RPMI8226 (cell line): ENCODE data around the gene PPL.
"Not testable (repeated sequence)": the region's sequence is repeated elsewhere in the genome, so short reads cannot be mapped to it uniquely, and the experiment has no call there.

Experiments
- DNase-seq: peaks from one replicate; pipeline ENCODE4 v3.0.0-alpha.2; 2015

Gene PPL

GRCh38 chr16:4904108-4904941 is 32.6 kb downstream of the PPL start:
- no peak for DNase-seq

GRCh38 chr16:4902038-4902437 is 34.9 kb downstream of the PPL start:
- no peak for DNase-seq

DNA sequence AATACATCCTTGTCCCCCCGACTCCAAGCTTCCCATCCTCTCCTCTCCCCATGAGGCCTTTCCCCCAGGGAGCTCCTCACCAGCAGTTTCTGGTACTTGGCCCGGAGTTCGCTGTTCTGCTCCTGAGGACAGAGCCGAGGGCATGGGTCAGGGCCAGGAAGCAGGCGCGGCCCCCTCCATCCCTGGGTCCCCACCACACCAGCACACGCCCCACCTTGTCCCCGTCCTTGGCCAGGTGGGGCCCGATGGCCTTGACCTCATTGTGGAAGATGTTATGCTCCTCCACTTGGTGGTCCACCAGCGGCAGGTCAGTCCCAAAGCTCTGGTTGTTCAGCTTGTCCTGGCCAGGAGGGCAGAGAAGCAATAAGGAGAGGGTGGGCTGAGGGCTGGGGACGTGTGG is 36.2 kb downstream of the PPL start:
- no peak for DNase-seq

DNA sequence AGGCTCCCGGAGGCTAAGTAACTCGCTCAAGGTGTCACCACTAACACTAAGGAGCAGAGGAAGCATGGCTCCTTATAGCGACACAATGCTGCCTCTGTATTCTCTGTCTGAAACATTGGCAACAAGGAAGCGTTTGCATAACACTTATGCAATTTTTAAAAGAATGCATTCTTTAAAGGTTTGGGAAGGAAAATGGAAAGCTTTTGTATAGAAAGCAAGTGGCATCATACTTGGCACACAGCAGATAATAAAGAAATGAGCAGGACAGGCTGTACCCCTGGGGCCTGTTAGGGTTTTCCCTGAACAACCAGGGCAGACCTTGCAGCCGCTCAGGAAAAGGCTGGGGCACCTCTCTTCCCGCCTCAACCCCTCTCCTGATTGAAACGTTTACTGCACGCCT is 36.9 kb downstream of the PPL start:
- no peak for DNase-seq

DNA sequence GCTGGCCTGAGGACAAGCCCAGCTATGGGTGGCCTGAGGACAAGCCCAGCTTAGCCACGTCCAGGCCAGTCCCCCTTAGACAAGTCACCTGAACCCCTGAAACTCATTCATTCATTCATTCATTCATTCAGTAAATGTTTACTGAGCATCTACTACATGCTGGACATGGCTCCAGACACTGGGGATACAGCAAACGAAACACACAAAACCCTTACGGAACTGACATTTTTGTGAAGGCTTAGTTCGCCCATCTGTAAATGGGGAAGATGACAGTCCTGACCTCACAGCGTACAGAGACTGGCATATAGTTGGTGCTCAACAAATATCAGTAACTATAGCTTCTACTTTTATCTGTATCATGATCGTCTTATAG is 37.5 kb downstream of the PPL start:
- DNase-seq: no peak

DNA sequence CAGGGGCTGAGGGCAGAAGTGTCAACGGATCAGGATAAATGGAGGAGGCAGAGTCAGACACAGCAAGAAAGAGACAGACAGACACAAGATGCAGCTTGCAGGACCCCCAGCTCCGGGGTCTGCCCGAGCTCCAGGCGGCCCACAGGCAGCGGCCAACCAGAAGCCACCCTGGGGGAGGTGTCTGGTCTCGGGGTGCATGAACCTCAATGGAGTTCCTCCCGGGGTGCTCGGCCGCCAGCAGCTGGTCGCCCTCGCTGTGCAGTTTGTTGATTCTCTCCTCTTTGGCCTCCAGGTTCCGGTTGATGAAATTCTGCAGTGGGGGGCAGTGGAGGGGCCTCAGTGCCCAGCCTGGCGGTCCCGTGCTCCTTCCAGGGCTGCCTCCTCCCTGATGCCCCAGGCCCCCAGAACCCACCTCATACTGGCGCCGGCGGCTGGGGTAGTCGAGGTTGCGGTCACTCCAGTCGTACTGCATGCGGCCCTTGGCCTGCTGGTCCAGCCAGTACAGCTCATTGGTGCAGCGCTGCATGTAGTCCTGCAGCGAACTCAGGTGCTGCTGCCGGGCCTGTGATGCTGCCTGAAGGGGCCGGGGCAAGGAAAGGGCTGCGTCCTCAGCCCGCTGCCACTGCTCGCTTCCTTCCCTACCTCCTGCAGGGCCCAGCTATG is 38.0 kb downstream of the PPL start:
- no peak for DNase-seq

DNA sequence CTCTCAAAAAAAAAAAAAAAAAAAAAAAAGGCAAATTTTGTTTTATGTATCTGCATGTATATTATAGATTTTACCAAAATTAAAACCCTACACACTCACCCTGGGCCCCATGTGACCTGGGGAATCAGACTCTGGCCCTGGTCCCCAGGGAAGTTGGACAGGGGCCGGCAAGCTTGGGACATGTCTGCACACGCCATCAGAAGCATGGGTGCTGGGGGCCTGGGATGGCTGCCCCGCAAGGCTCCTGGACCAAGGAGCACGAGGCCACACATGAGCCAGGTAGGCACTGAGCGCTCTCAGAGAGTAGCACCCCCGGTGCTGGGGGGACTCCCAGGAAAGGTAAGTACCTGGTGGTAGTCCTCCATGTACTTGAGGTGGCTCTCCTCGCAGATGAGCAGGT is 39.6 kb downstream of the PPL start:
- no peak for DNase-seq

GRCh38 chr16:4896761-4897160 is 40.2 kb downstream of the PPL start:
- not testable (repeated sequence) for DNase-seq

DNA sequence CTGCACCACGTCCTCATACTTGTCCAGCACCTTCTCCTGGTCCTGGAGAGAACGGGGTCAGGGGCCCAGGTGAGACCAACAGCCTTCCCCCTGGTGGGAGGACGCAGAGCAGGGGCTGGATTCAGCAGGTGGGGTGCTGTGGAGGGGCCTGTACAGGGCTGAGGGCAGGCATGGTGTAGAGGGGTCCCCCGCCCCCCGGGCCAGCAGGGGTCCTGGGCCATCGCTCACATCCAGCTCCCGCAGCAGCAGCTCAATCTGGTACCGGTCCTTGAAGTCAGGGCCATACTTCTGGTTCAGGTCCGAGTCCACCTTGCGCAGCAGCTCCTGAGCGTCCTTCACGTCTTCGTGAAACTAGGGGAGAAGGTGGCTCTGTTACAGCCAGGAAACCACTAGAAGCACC is 41.6 kb downstream of the PPL start:
- DNase-seq: no peak

GRCh38 chr16:4894276-4895150 is 42.4 kb downstream of the PPL start:
- DNase-seq: no peak

GRCh38 chr16:4893103-4893862 is 43.7 kb downstream of the PPL start:
- no peak for DNase-seq

GRCh38 chr16:4892361-4893102 is 44.4 kb downstream of the PPL start:
- DNase-seq: no peak

DNA sequence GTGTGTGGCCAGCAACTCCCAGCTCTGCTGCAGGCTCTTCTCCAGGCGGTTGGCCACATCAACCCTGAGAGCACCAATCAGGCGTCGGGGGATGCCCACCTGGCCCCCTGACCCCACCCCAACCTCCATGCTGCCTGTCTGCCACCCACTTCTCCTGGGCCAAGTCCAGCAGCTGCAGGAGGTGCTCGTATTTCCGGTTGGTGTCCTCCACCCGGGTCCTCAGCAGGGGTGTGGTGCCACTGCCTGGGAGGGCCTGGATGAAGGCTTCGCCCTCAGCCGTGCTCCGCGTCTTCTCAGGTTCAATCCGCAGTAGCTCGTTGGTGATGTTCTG is 45.1 kb downstream of the PPL start:
- no peak for DNase-seq

GRCh38 chr16:4891097-4891885 is 45.7 kb downstream of the PPL start:
- DNase-seq: no peak

DNA sequence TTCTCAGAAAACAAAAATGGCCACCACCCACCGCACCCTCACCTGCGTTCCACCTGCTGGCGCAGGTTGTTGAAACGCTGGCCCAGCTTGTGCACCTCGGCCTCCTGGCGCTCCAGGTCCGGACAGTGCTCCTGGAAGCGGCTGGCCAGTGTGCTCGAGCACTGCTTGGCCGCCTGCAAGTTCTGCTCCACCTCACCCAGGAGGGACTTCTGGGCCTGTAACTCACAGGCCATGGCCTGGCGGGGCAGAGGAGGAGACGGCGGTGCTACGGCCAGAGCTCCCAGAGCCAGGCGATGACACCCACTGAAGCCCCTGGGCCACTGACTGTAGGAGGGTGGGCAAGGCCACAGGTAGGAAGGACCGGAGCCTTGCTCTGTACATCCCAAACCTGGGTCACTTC is 46.3 kb downstream of the PPL start:
- no peak for DNase-seq

DNA sequence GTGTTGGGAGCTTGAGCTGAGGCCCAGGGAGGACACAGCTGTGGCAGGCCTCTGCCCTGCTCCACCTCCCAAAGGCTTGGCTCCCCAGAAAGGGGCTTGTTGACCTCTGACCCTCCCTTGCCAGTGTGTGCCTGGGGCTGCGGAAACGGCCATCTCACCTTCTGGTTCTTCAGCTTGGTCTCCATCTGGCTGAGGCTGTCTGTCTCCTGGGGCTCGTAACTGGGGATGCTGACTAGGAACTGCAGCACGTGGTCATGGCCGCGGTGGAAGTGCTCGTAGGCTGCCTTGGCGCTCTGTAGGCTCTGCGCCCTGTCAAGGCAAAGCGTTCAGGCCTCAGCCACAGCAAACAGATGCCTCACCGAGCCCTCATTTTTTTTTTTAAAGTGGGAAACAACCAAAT is 46.9 kb downstream of the PPL start:
- no peak for DNase-seq

GRCh38 chr16:4888428-4889135 is 48.4 kb downstream of the PPL start:
- no peak for DNase-seq

DNA sequence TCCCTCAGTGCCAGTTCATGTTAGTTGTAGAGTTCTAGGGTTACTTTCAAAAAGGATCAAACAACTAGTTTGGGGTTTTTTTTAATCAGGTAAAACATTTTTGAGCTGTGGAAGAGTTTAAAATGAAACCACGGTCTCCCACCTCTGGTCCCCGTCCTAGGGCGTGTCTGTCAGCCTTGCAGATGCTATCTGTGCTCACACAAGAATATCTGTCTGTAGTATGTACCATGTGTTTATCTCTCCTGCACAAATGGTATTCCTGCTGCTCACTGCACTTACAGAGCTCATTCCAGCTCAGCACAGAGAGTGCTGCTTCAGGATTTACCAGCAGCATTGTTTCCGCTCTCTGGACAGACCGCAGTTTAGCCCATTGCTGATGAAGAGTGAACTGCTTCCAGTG is 50.8 kb downstream of the PPL start:
- DNase-seq: no peak

DNA sequence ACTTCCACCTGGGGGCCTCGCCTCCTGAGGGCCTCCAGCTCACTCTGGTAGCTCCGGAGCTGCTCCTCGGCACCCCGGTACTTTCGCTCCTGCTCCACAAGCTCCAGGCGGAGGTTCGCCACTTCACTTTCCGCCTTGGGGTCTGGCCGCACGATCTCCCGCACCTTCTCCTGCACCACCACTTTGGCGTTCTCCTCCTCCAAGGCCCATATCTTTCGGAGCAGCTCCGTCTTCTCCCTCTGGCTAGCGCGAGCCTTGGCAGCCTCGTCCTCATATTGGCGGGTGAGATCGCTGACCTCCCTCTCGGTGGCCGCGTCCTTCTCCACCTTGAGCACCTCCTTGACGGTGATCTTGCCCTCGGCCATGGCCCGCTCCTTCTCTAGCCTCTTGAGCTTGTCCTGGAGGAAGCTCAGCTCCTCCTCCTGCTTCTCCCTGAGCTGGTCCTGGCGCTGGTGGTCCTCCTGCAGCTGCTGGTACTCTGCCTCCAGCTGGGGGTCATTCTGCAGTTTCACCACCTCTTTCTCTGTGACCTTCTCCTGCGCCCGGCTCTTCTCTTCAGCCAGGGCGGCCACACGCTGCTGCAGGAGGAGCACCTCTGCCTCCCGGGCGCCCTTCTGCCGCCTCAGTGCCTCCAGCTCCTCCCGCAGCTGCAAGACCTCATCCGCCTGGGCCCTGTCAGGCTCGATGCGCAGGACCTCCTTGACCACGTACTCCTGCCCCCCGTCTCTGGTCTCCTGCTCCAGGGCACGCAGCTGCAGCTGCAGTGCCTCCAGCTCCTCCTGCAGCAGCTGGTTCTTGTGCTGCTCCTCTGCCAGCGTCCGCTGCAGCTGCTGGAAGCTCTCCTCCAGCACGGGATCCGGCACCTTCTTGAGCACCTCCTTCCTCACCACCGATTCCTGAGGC is 51.7 kb downstream of the PPL start:
- no peak for DNase-seq

- DNase-seq: no peak
Observed at GRCh38 chr16:4884209-4884608, 52.7 kb downstream of the PPL start.
